GM10266 (cell line): ENCODE measurements around the gene TBX21.
A peak's percentile ranks its signal among the peaks of the same experiment; 100 is the strongest.
"Not testable (repeated sequence)": the region's sequence is repeated elsewhere in the genome, so short reads cannot be mapped to it uniquely, and the experiment has no call there.

Experiments
- DNase-seq: peaks from one replicate; pipeline ENCODE4 v3.0.0; 2012; ENCODE audit errors: extremely low spot score
- CTCF ChIP-seq: IDR thresholded peaks from 2 replicates; pipeline ENCODE4 v1.5.1; 2012; ENCODE audit warnings: mild to moderate bottlenecking, low read depth; ENCODE audit not compliant: control insufficient read depth, insufficient read depth; ENCODE audit errors: missing control alignments

The TBX21 gene

DNA sequence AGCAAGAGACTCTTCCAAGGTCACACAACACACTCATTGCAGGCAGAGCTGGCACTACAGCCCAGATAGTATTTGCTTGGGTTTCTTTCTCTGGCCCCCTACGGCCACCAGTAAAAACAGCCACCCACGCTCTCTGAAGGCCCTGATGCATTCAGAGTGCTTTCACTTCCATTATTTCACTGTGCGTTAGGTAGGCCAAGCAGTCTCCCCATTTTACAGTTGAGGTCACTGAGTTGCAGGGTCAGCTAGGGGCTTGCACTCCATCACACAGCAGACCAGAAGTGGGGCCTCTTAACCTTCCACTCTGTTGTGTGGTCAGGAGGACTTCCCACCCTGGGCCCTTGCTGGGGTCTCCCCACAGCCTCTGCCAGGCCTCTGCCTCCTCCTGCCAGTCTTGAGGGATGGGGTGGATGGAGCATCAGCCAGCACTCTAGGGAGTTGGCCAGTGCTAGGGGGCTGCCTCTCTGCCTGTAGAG, 2.5 kb downstream of the TBX21 start:
- no peak for TF ChIP-seq CTCF
- DNase-seq = peak; percentile 87

- DNase-seq = no peak
- no peak for TF ChIP-seq CTCF
Observed at GRCh38 chr17:47736501-47737495, 3.8 kb downstream of the TBX21 start.

- no peak for DNase-seq
- TF ChIP-seq CTCF = no peak
Observed at GRCh38 chr17:47738178-47738577, 5.1 kb downstream of the TBX21 start.

GRCh38 chr17:47739150-47739549, 6.1 kb downstream of the TBX21 start:
- no peak for TF ChIP-seq CTCF
- DNase-seq = no peak

DNA sequence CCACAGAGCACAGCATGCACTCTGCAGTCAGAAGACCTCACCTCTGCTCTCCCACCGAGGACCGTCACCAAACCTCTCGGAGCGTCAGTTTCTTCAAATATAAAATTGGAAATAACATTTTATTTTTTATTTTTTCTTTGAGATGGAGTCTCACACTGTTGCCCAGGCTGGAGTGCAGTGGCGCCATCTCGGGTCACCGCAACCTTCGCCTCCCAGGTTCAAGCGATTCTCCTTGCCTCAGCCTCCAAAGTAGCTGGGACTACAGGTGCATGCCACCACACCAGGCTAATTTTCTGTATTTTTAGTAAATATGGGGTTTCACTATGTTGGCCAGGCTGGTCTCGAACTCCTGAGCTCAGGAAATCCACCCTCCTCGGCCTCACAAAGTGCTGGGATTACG, 6.9 kb downstream of the TBX21 start:
- not testable (repeated sequence) for DNase-seq

DNA sequence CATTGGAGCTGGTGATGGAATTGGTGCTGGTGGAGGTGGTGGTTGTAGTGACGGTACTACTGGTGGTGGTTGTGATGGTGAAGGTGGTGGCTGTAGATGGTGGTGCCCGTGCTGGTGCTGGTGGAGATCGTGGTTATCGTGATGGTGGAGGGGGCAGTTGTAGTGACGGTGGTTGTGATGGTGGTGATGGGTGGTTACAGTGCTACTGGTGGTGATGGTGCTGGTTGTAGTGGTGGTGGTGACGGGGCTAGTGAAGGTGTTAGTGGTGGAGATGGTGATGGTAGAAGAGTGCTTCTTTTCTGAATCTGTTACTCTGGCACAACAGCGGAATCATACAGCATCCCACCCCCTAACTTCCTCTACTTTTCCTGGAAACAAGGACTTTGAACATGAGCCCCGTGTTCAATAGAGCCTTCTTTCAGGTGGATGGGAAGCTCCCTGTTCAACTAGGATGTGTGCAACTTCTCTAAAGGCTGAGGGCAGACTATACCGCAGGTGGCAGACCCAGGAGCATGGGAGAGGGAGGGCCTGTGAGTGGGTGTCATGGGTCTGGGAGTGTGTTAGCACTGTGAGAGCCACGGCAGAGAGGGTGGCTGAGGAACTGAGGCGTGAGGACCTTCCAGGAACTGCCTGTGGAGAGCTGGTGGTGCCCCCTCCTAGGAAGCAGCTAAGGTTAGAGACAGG, 8.2 kb downstream of the TBX21 start:
- DNase-seq = peak; percentile 8
- no peak for TF ChIP-seq CTCF

GRCh38 chr17:47741793-47742145, 8.7 kb downstream of the TBX21 start:
- TF ChIP-seq CTCF = no peak
- DNase-seq = no peak
